GM10266 (cell line): ENCODE data around the gene KRTAP3-3.
"Not testable (repeated sequence)": the region's sequence is repeated elsewhere in the genome, so short reads cannot be mapped to it uniquely, and the experiment has no call there.

Experiments
- DNase-seq: peaks from one replicate; pipeline ENCODE4 v3.0.0; 2012; ENCODE audit errors: extremely low spot score
- TF ChIP-seq, protein P1 (sequence below): IDR thresholded peaks from 2 replicates; pipeline ENCODE4 v1.5.1; 2012; ENCODE audit warnings: mild to moderate bottlenecking, low read depth; ENCODE audit not compliant: control insufficient read depth, insufficient read depth; ENCODE audit errors: missing control alignments

Gene KRTAP3-3

DNA sequence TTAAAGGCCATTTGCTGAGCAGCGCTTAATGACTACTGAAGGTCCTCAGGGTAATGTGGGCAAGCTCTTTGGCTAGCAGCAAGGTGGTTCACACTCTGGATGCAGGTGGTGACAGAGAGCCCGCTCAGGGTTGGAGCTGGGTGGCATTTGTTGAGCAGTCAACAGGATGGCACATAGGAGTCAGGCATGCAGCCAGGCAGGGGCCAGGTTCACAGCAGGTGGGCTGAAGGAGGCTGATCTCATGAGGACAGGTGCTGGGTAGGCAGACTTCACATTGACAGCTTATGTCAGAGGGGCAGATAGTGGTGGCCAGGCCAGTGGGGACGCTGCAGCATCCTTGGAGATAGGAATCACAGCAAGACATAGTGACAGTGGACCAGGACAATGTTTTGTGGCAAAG is 10.4 kb upstream of the KRTAP3-3 start:
- DNase-seq = no peak
- TF ChIP-seq, protein P1, sequence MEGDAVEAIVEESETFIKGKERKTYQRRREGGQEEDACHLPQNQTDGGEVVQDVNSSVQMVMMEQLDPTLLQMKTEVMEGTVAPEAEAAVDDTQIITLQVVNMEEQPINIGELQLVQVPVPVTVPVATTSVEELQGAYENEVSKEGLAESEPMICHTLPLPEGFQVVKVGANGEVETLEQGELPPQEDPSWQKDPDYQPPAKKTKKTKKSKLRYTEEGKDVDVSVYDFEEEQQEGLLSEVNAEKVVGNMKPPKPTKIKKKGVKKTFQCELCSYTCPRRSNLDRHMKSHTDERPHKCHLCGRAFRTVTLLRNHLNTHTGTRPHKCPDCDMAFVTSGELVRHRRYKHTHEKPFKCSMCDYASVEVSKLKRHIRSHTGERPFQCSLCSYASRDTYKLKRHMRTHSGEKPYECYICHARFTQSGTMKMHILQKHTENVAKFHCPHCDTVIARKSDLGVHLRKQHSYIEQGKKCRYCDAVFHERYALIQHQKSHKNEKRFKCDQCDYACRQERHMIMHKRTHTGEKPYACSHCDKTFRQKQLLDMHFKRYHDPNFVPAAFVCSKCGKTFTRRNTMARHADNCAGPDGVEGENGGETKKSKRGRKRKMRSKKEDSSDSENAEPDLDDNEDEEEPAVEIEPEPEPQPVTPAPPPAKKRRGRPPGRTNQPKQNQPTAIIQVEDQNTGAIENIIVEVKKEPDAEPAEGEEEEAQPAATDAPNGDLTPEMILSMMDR = no peak

DNA sequence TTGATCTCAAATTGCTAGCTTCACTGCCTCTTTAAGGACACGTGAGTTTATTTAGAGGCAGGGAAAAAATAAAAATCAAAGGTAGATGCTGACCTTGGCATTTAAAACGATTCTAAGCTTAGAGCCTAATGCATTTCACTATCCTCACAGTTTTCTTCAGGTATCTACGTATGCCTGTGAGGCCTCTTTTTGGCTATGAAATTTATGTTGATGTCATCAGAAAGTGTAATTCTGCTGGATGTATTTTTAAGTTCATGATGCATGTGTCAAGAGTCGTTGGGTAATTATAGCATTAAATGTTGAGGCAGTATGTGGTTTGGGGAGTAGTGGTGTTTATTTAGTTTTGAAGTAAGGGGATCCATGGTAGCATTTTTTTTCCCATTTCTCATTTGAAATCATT is 10.0 kb upstream of the KRTAP3-3 start:
- TF ChIP-seq, protein P1 = no peak
- no peak for DNase-seq

DNA sequence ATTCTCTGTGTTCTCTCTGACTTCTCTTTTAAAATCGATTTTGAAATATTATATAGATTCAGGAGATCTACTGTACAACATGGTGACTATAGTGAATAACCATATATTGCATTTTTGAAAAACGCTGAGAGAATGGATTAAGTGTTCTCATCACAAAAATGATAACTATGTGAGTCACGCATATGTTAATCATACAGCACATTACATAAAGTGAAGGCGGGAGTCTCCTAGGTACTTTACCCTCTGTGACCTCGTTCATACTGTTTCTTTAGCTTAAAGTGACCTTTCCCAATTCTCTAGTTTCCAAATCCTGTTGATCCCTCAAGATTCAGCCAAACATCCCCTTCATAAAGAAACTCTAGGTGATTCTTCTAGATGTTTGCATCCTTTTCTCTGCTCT is 8.8 kb upstream of the KRTAP3-3 start:
- TF ChIP-seq, protein P1 = no peak
- DNase-seq = no peak

DNA sequence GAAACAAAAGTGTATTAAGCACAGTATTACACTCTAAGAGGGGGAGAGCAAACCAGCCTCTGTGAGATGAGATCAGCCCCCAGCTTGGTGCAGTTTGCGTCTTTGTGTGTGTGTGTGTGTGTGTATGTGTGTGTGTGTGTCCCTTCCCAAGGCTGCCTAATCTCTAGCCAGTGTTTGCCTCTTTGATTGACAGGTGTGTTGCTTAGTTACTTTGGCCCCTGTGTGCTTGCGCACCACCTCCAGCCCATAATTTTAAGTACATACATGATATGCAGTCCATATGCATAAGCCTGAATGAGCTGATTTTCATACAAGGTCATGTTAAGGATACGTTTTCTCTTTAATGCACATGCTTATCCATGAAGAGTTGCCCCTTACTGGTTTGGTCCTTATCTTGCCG is 7.8 kb upstream of the KRTAP3-3 start:
- DNase-seq = no peak
- TF ChIP-seq, protein P1 = no peak

DNA sequence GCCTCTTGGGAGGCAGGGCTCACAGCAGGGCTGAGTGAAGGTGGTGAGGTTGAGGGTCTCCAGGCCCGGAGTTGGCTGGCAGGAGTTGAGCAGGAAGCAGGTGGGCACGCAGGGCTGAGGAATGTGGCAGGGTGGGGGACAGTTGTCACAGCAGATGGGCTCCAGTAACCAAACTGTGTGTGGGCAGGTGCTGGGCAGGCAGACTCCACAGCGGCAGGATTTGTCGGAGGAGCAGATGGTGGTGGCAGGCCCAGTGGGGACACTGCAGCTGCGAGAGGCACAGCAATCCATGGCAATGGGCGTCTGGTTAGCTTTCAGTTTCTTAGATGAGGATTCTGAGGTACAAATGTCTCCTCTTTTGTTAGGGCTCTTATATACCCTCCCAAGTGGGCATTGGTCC is 5.6 kb upstream of the KRTAP3-3 start, which contains the start of gene KRTAP3-2:
Gene KRTAP3-2 (minus strand): TSS at position 344 of the 400 bp plus-strand sequence. CDS start 53 bp downstream, at position 291.
- DNase-seq = not testable (repeated sequence)

DNA sequence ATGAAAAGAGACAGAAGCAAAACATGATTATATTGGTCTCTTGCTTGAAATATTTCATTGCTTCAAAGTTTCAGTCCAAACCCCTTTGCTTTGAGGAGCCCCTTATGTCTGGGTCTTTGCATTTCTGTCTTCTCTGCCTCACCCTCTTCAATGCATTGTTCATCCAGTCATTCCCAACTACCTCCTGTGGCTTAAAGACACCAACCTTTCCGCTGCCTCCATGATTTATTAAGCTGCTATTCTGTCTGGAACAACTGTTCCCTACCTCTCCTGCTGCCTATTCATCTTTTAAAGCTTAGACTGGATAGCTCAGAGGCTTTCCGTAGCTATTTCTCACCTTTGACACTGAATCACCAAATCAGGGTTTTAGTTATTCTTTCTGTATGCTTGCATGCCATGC is 3.4 kb upstream of the KRTAP3-3 start:
- no peak for DNase-seq
- TF ChIP-seq, protein P1 = no peak

DNA sequence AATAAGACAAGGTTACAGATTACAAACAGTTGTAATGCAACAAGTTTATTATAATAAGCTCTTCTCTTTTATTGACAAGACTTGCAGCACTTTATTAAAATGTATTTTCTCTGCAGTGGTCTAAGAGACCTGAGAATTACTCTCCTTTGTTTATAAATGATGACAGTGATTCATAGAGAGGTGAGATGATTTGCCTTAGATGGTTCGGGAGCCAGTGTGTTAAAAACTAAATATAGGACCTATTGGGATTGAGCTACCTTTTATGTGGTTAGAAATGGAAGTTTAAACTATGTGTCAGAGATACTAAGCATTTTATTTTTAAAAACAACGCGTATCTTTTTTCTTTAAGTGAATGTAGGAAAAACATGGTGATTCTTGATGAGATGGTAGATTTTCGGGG is 2.9 kb upstream of the KRTAP3-3 start:
- no peak for DNase-seq
- TF ChIP-seq, protein P1 = no peak

DNA sequence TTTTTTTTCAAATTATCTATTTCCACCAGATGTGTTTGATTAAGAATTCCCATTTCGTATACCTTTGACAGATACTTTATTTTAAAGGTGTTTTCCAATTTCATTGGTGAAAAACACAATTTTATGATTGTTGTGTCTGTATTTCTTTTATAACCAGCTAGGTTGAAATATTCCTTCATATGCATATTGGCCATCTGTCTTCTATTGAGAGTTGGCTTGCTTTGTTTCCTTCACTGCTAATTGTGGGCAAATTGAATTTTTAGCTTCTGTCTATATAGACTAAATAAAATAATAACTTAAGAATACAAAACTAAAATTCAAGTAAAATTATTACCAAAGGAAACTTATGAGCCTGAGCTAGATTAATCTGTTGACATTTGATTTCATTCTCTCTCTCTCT is 1.2 kb upstream of the KRTAP3-3 start:
- TF ChIP-seq, protein P1 = no peak
- DNase-seq = no peak
